Measurements from ENCODE around the gene EMB. TPM values are rescaled to one million over a fixed set of nuclear protein-coding genes. Genes with fewer than 3 reads are reported as not detected.
"Not testable (repeated sequence)": the region's sequence is repeated elsewhere in the genome, so short reads cannot be mapped to it uniquely, and the experiment has no call there.

EMB gene, protein sequence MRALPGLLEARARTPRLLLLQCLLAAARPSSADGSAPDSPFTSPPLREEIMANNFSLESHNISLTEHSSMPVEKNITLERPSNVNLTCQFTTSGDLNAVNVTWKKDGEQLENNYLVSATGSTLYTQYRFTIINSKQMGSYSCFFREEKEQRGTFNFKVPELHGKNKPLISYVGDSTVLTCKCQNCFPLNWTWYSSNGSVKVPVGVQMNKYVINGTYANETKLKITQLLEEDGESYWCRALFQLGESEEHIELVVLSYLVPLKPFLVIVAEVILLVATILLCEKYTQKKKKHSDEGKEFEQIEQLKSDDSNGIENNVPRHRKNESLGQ
- total RNA-seq (10 to 100 TPM in 1 of 2 donors, 1 to 10 TPM in 1; 2.8 to 16.1 TPM), polyA plus RNA-seq (1 to 10 TPM in 1 of 2 donors, under 1 TPM in 1; 0.90 to 1.5 TPM)

DNA sequence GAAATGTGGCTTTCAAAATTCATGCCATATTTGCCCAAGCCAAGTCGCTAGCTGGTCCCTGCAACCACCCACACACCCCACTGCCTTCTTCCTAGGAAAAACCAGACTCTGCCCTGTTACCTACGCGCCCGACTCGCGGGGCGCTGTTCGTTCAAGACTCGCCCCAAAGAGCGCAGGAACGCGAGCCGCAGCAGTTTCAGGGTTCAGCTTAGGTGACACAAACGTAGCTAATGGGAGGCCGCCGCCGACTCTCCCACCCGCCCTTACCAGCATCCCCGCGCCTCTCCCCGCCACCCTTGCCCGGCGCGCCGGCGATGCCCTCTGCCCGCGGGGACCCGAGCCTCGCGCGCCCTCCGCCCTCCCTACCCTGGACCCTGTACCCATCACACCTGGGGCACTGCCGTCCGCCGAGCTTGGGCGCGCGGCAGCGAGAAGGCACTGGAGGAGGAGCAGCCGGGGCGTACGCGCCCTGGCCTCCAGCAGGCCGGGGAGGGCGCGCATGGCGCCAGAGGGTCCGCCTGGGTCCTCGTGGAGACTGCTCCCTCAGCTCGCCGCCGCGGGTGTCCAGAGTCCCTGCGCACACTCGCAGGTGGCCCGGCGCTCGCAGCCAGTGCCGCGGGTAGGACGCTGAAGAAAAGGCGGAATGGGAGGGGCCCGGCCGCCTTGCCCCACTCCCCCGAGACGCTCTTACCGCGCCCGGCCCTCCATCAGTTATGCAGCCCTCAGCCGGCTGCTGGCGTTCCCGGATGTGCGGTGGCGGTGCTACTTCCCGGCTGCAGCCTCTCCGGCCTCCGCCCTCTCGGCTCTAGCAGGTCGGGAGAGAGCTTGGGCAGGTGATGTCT is at the start of gene EMB:
EMB (minus strand) TSS at position 638 of the 842 bp plus-strand sequence; CDS start at position 501, 137 bp downstream.
- Histone ChIP-seq H3K9me3 (ENCODE audit: control insufficient read depth in 4 of 4, low read length in 3 of 4) (no peaks in the 10 kb centered on the region), H3K36me3 (ENCODE audit: control insufficient read depth in 4 of 4, insufficient read depth in 3 of 4, low read depth in 1 of 4, low read length in 3 of 4) (no peaks in the 10 kb centered on the region), H3K4me3 (ENCODE audit: low read depth in 1 of 3, low read length in 3 of 3) (peak within 1 kb of the TSS in 2 of 3 donors; percentile 41 to 52), H3K4me1 (ENCODE audit: control insufficient read depth in 4 of 4, insufficient read depth in 4 of 4, low read length in 3 of 4) (peaks cover 0 to 7% (median under 1%) of the 10 kb centered on the region in 4 donors), H3K27ac (ENCODE audit: low read depth in 1 of 2, low read length in 2 of 2) (peak within 1 kb of the TSS; percentile 50 to 65), H3K9ac (ENCODE audit: low read depth in 1 of 2, low read length in 2 of 2) (no peak within 1 kb of the TSS), H3K27me3 (ENCODE audit: control insufficient read depth in 4 of 4, insufficient read depth in 4 of 4, low read length in 3 of 4) (no peaks in the 10 kb centered on the region)
- DNase-seq (ENCODE audit: low spot score), result peak; percentile 40
- TF ChIP-seq FOXA2 (IDR thresholded peaks at IDR 0.05), result no peak
- no peak for TF ChIP-seq RAD21 (IDR thresholded peaks at IDR 0.05)
- no peak for TF ChIP-seq TAF1 (conservative IDR thresholded peaks at IDR 0.05)
- no peak for TF ChIP-seq EGR1 (IDR thresholded peaks at IDR 0.05; ENCODE audit: low read depth in 2 of 2)
- no peak for TF ChIP-seq HNF4A (conservative IDR thresholded peaks at IDR 0.05)
- TF ChIP-seq, protein P1, sequence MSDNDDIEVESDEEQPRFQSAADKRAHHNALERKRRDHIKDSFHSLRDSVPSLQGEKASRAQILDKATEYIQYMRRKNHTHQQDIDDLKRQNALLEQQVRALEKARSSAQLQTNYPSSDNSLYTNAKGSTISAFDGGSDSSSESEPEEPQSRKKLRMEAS (IDR thresholded peaks at IDR 0.05), result no peak
- TF ChIP-seq YY1 (IDR thresholded peaks at IDR 0.05), result no peak
- TF ChIP-seq GABPA (IDR thresholded peaks at IDR 0.05 in 1 of 2, conservative IDR thresholded peaks at IDR 0.05 in 1 of 2), result no peak
- TF ChIP-seq, protein P2, sequence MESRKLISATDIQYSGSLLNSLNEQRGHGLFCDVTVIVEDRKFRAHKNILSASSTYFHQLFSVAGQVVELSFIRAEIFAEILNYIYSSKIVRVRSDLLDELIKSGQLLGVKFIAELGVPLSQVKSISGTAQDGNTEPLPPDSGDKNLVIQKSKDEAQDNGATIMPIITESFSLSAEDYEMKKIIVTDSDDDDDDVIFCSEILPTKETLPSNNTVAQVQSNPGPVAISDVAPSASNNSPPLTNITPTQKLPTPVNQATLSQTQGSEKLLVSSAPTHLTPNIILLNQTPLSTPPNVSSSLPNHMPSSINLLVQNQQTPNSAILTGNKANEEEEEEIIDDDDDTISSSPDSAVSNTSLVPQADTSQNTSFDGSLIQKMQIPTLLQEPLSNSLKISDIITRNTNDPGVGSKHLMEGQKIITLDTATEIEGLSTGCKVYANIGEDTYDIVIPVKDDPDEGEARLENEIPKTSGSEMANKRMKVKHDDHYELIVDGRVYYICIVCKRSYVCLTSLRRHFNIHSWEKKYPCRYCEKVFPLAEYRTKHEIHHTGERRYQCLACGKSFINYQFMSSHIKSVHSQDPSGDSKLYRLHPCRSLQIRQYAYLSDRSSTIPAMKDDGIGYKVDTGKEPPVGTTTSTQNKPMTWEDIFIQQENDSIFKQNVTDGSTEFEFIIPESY (IDR thresholded peaks at IDR 0.05), result no peak
- TF ChIP-seq, protein P3, sequence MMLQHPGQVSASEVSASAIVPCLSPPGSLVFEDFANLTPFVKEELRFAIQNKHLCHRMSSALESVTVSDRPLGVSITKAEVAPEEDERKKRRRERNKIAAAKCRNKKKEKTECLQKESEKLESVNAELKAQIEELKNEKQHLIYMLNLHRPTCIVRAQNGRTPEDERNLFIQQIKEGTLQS (IDR thresholded peaks at IDR 0.05), result no peak
- TF ChIP-seq SP1 (IDR thresholded peaks at IDR 0.05), result no peak
- TF ChIP-seq RXRA (IDR thresholded peaks at IDR 0.05), result no peak
- no peak for TF ChIP-seq NR2F2 (IDR thresholded peaks at IDR 0.05)
- no peak for TF ChIP-seq HNF4G (IDR thresholded peaks at IDR 0.05)
- no peak for TF ChIP-seq JUND (IDR thresholded peaks at IDR 0.05)
- WGBS, result 4% methylated on average over 80 of the region's 80 CpGs

DNA sequence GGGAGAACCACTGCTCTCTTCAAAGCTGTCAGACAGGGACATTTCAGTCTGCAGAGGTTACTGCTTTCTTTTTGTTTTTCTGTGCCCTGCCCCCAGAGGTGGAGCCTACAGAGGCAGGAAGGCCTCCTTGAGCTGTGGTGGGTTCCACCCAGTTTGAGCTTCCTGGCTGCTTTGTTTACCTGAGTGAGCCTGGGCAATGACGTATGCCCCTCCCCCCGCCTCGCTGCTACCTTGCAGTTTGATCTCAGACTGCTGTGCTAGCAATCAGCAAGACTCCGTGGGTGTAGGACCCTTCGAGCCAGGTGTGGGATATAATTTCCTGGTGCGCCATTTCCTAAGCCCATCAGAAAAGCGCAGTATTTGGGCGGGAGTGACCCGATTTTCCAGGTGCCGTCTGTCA is 48.4 kb upstream of the EMB start:
- not testable (repeated sequence) for H3K4me3 ChIP-seq (ENCODE audit: low read depth in 1 of 3, low read length in 3 of 3); H3K9me3 ChIP-seq (ENCODE audit: control insufficient read depth in 4 of 4, low read length in 3 of 4); DNase-seq (ENCODE audit: low spot score); H3K36me3 ChIP-seq (ENCODE audit: control insufficient read depth in 4 of 4, insufficient read depth in 3 of 4, low read depth in 1 of 4, low read length in 3 of 4); H3K9ac ChIP-seq (ENCODE audit: low read depth in 1 of 2, low read length in 2 of 2); H3K4me1 ChIP-seq (ENCODE audit: control insufficient read depth in 4 of 4, insufficient read depth in 4 of 4, low read length in 3 of 4); H3K27ac ChIP-seq (ENCODE audit: low read depth in 1 of 2, low read length in 2 of 2); H3K27me3 ChIP-seq (ENCODE audit: control insufficient read depth in 4 of 4, insufficient read depth in 4 of 4, low read length in 3 of 4)
- 84% methylated on average over 10 of the region's 10 CpGs for WGBS

DNA sequence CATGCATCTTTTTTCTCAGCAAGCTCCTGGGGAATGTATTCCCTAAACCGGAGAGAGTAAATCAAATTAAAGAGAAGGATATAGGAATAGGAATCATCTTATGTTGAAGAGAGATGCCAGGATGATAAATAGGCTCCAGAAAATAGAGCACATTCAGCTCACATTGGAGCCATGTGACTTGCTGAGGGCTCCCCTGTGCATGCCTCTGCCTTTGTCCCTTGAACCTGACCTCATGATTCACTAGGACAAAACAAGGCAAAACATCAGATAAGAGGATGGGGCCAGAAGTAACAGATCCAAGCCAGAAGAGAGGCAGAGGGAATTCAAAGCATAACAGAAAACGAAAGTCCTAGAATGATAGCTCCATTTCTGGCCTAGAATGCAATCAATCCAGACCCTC is 37.7 kb upstream of the EMB start:
- 74% methylated on average over 2 of the region's 2 CpGs for WGBS
- H3K4me3 ChIP-seq (ENCODE audit: low read depth in 1 of 3, low read length in 3 of 3); H3K27ac ChIP-seq (ENCODE audit: low read depth in 1 of 2, low read length in 2 of 2); H3K36me3 ChIP-seq (ENCODE audit: control insufficient read depth in 4 of 4, insufficient read depth in 3 of 4, low read depth in 1 of 4, low read length in 3 of 4); H3K4me1 ChIP-seq (ENCODE audit: control insufficient read depth in 4 of 4, insufficient read depth in 4 of 4, low read length in 3 of 4); DNase-seq (ENCODE audit: low spot score); H3K9me3 ChIP-seq (ENCODE audit: control insufficient read depth in 4 of 4, low read length in 3 of 4); H3K27me3 ChIP-seq (ENCODE audit: control insufficient read depth in 4 of 4, insufficient read depth in 4 of 4, low read length in 3 of 4); H3K9ac ChIP-seq (ENCODE audit: low read depth in 1 of 2, low read length in 2 of 2): not testable (repeated sequence)
